ENCODE measurements around the gene UBAP2L. TPM values are rescaled to one million over a fixed set of nuclear protein-coding genes. Genes with fewer than 3 reads are reported as not detected.

The UBAP2L gene
- total and polyA plus RNA-seq, 5 donors = 67.6 to 112 (median 104) TPM

GRCh38 chr1:154241703-154242351, 21.1 kb downstream of the UBAP2L start:
- WGBS = 83% methylated on average over 3 of the region's 3 CpGs
- ATAC-seq = no peak

GRCh38 chr1:154253671-154254070, 32.9 kb downstream of the UBAP2L start:
- intact Hi-C loops (cut with DNase I) = no loop called here
- Histone ChIP-seq H3K27me3 (ENCODE audit: control insufficient read depth, insufficient read depth) (no peaks in the 10 kb centered on the region), H3K9me3 (ENCODE audit: control insufficient read depth, low read length) (no peaks in the 10 kb centered on the region), H3K4me3 (ENCODE audit: low read length) (no peak overlapping the region), H3K27ac (ENCODE audit: low read length) (no peak overlapping the region), H3K4me1 (ENCODE audit: control insufficient read depth, insufficient read depth, low read length) (no peaks in the 10 kb centered on the region)
- no peak for DNase-seq
- 94% methylated on average over 7 of the region's 7 CpGs for WGBS
- ATAC-seq = no peak

More at GRCh38 chr1:154241703-154242351, 21.1 kb downstream of the UBAP2L start:
- no peak overlapping the region for H3K4me3 ChIP-seq (ENCODE audit: low read length)
- H3K27ac ChIP-seq (ENCODE audit: low read length) = no peak overlapping the region
- H3K9me3 ChIP-seq (ENCODE audit: control insufficient read depth, low read length) = no peaks in the 10 kb centered on the region
- no peak for DNase-seq
- intact Hi-C loops (cut with DNase I) = no loop called here
- H3K4me1 ChIP-seq (ENCODE audit: control insufficient read depth, insufficient read depth, low read length) = no peaks in the 10 kb centered on the region
- no peaks in the 10 kb centered on the region for H3K27me3 ChIP-seq (ENCODE audit: control insufficient read depth, insufficient read depth)

DNA sequence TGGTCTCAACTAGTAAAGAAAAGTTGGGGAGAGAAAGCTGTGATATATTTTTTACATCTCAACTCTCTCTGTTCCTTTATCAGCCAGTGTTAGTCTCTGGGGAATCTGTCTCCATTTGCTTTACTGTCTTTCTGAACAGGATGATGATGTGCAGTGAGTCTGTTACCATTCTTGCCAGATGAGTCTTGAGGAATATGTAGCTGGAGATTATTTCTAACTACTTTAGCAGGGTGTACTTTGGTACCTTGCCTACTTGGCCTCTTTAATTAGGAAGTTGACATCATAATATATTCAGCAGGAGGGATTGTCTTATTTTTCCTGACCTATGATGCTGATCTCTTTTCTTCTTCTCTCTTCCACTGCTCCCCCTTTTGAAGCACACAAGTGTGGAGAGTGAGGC, 35.9 kb downstream of the UBAP2L start:
- DNase-seq (no peak), ATAC-seq (no peak)
- Histone ChIP-seq H3K4me3 (ENCODE audit: low read length) (no peak overlapping the region), H3K9me3 (ENCODE audit: control insufficient read depth, low read length) (no peaks in the 10 kb centered on the region), H3K27ac (ENCODE audit: low read length) (no peak overlapping the region), H3K27me3 (ENCODE audit: control insufficient read depth, insufficient read depth) (no peaks in the 10 kb centered on the region), H3K4me1 (ENCODE audit: control insufficient read depth, insufficient read depth, low read length) (no peaks in the 10 kb centered on the region)
- intact Hi-C loops (cut with DNase I) = no loop called here

GRCh38 chr1:154258784-154259183, 38.0 kb downstream of the UBAP2L start:
- no peak for ATAC-seq
- no peak for DNase-seq
- intact Hi-C loops (cut with DNase I) = no loop called here
- Histone ChIP-seq H3K27me3 (ENCODE audit: control insufficient read depth, insufficient read depth) (no peaks in the 10 kb centered on the region), H3K4me3 (ENCODE audit: low read length) (no peak overlapping the region), H3K4me1 (ENCODE audit: control insufficient read depth, insufficient read depth, low read length) (no peaks in the 10 kb centered on the region), H3K9me3 (ENCODE audit: control insufficient read depth, low read length) (no peaks in the 10 kb centered on the region), H3K27ac (ENCODE audit: low read length) (no peak overlapping the region)
- WGBS = 96% methylated on average over 2 of the region's 2 CpGs

DNA sequence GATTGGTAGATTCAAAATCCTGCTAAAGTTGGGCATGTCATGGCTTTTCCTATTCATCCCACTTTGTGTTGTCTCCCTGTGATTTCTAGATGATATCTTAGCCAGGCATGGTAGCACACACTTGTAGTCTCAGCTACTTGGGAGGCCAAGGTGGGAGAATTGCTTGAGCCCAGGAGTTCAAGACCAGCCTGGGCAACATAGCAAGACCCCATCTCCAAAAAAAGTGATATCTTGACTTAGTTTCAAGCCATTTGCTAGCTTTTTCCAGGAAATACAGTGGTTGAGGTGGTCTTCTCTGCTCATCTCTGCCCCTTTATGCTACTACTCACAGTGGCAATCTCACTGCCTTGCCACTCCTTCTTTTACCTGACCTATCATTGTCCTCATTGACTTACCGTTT, 39.4 kb downstream of the UBAP2L start:
- no peak for ATAC-seq
- no peaks in the 10 kb centered on the region for H3K4me1 ChIP-seq (ENCODE audit: control insufficient read depth, insufficient read depth, low read length)
- H3K27me3 ChIP-seq (ENCODE audit: control insufficient read depth, insufficient read depth) = no peaks in the 10 kb centered on the region
- no peak overlapping the region for H3K4me3 ChIP-seq (ENCODE audit: low read length)
- intact Hi-C loops (cut with DNase I) = loop anchor here in 1 of 4 donors (10.0 kb wide), 1 partner anchor 65 kb away; the partner anchor contains the start of gene TPM3
- WGBS = 74% methylated on average over 1 of the region's 1 CpG
- H3K27ac ChIP-seq (ENCODE audit: low read length) = no peak overlapping the region
- H3K9me3 ChIP-seq (ENCODE audit: control insufficient read depth, low read length) = no peaks in the 10 kb centered on the region
- DNase-seq = no peak

- DNase-seq = no peak
- Histone ChIP-seq H3K4me1 (ENCODE audit: control insufficient read depth, insufficient read depth, low read length) (no peaks in the 10 kb centered on the region), H3K27ac (ENCODE audit: low read length) (no peak overlapping the region), H3K9me3 (ENCODE audit: control insufficient read depth, low read length) (no peaks in the 10 kb centered on the region), H3K27me3 (ENCODE audit: control insufficient read depth, insufficient read depth) (no peaks in the 10 kb centered on the region), H3K4me3 (ENCODE audit: low read length) (no peak overlapping the region)
- whole genome bisulfite sequencing = 66% methylated on average over 6 of the region's 6 CpGs
- intact Hi-C loops (cut with DNase I) = loop anchor here in 1 of 4 donors (10.0 kb wide), 1 partner anchor 69 kb away; the partner anchor contains the start of gene TPM3
- ATAC-seq = peak in 1 of 2 donors; percentile 26
Observed at GRCh38 chr1:154263465-154264332, 42.9 kb downstream of the UBAP2L start.

DNA sequence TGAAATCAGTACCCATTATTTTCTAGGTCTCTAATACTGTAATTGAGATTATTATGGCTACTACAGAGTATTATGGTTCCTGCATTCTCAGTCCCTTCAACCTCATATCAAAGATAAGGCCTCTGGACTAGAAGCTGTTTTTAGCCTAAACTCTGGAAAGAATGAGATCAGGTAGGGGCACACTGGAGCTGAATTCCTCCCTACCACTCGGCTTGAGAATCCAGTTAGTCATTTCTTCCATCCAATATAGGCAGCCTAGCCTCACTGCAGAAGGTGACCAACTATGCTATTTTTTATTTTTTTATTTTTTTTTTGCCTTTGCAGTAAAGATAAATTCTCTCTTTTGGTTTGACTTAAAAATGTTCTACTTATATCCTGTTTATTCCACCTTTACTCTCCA, 43.7 kb downstream of the UBAP2L start:
- Histone ChIP-seq H3K4me3 (ENCODE audit: low read length) (no peak overlapping the region), H3K9me3 (ENCODE audit: control insufficient read depth, low read length) (no peaks in the 10 kb centered on the region), H3K4me1 (ENCODE audit: control insufficient read depth, insufficient read depth, low read length) (no peaks in the 10 kb centered on the region), H3K27ac (ENCODE audit: low read length) (no peak overlapping the region), H3K27me3 (ENCODE audit: control insufficient read depth, insufficient read depth) (no peaks in the 10 kb centered on the region)
- 53% methylated on average over 1 of the region's 1 CpG for WGBS
- ATAC-seq (no peak), DNase-seq (no peak)
- intact Hi-C loops (cut with DNase I) = loop anchor here in 1 of 4 donors (10.0 kb wide), 1 partner anchor 70 kb away; the partner anchor contains the start of gene TPM3

GRCh38 chr1:154265586-154265985, 44.8 kb downstream of the UBAP2L start:
- no peak for ATAC-seq
- no peak overlapping the region for H3K4me3 ChIP-seq (ENCODE audit: low read length)
- intact Hi-C loops (cut with DNase I) = loop anchor here in 1 of 4 donors (10.0 kb wide), 1 partner anchor 71 kb away; the partner anchor contains the start of gene TPM3
- no peaks in the 10 kb centered on the region for H3K4me1 ChIP-seq (ENCODE audit: control insufficient read depth, insufficient read depth, low read length)
- H3K27ac ChIP-seq (ENCODE audit: low read length) = no peak overlapping the region
- DNase-seq = no peak
- WGBS = 81% methylated on average over 4 of the region's 4 CpGs
- H3K9me3 ChIP-seq (ENCODE audit: control insufficient read depth, low read length) = no peaks in the 10 kb centered on the region
- H3K27me3 ChIP-seq (ENCODE audit: control insufficient read depth, insufficient read depth) = no peaks in the 10 kb centered on the region

DNA sequence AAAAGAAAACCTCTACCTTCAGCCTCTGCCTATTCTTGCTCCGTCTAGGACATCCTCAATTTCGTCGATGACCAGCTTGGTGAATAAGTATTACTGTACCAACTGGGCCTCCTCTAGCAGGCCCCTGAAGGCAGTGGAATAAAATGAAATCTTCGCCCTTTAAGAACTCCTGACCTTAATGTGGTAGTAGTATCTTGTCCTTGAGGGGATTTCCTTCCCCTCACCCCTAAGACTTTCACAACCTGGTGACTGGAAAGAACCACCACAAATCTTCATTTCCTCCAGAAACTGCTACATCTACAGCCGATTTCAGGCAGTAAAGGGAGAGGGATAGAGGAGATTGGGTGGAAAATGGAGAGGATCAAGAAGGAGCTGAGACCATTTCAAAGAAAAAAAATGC, 50.1 kb downstream of the UBAP2L start:
- WGBS = 90% methylated on average over 5 of the region's 5 CpGs
- H3K4me1 ChIP-seq (ENCODE audit: control insufficient read depth, insufficient read depth, low read length) = no peaks in the 10 kb centered on the region
- H3K9me3 ChIP-seq (ENCODE audit: control insufficient read depth, low read length) = no peaks in the 10 kb centered on the region
- no peak for DNase-seq
- H3K27ac ChIP-seq (ENCODE audit: low read length) = no peak overlapping the region
- no peak for ATAC-seq
- no peaks in the 10 kb centered on the region for H3K27me3 ChIP-seq (ENCODE audit: control insufficient read depth, insufficient read depth)
- intact Hi-C loops (cut with DNase I) = loop anchor here in 1 of 4 donors (10.0 kb wide), 1 partner anchor 86 kb away; no protein-coding TSS in a partner anchor
- H3K4me3 ChIP-seq (ENCODE audit: low read length) = no peak overlapping the region

DNA sequence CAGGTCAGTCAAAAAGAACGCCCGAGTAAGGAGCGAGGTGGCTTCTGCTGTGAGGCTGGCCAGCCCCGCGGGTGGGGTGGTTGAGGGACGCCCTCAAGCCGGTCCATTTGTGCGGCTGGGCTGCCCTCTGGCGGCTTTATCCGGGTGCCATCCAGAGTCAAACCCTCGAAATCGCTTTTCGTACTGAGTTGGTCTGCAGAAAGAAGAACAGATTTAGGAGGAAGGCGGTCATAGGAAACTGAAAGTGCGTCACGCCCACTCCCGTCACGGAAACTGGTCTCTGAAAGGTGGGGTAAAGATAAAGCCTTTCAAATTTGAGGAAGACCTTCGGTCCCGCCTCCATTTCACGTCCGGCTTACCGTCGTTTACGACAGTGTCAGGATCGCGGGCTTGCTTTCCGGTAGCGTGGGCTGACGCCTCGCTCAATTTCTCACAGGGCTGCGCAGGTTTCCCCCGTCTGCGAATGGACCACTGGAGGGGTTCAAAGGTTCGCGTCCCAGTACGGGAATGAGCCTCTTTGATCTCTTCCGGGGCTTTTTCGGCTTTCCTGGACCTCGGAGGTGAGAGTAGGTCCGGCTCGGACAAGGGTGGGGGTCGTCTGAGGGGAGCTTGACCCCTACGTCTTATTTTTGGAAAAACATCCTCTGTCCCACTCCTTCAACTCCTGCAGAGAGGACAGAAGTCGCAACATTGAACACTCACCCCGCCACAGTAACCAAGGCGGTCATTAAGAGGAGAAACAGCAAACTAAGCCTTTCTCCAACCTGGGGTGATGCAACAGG, 51.7 kb downstream of the UBAP2L start, which contains the start of gene HAX1:
Gene HAX1, plus strand, starts transcription at position 413 of the 782 bp plus-strand sequence. Its CDS starts 95 bp downstream, at position 508.
- under 1% methylated on average over 47 of the region's 47 CpGs for whole genome bisulfite sequencing
- peak within 1 kb of the TSS; percentile 88 for H3K4me3 ChIP-seq (ENCODE audit: low read length)
- ATAC-seq (peak; percentile 93 to 94), DNase-seq (peak; percentile 94 to 97 (median 96))
- no peaks in the 10 kb centered on the region for H3K4me1 ChIP-seq (ENCODE audit: control insufficient read depth, insufficient read depth, low read length)
- H3K27me3 ChIP-seq (ENCODE audit: control insufficient read depth, insufficient read depth) = no peaks in the 10 kb centered on the region
- H3K9me3 ChIP-seq (ENCODE audit: control insufficient read depth, low read length) = no peaks in the 10 kb centered on the region
- intact Hi-C loops (cut with DNase I) = loop anchor here in 1 of 4 donors (10.0 kb wide), 1 partner anchor 88 kb away; no protein-coding TSS in a partner anchor
- peak within 1 kb of the TSS; percentile 96 for H3K27ac ChIP-seq (ENCODE audit: low read length)

All from right cardiac atrium (tissue), 5 donors.